Fibroblast of upper back skin (primary cell): ENCODE data around the gene KRTAP20-1.
A peak's percentile ranks its signal among the peaks of the same experiment; 100 is the strongest.

ENCODE experiments used
- DNase-seq: peaks from one replicate; pipeline ENCODE4 v3.0.0-alpha.2; 2013

KRTAP20-1 gene

GRCh38 chr21:30616125-30616524 lies at the start of gene KRTAP20-1:
Gene KRTAP20-1 (plus strand): TSS chr21:30616425. CDS start chr21:30616455, 30 bp downstream.
- no peak for DNase-seq

GRCh38 chr21:30567617-30568016 lies 48.6 kb upstream of the KRTAP20-1 start:
- DNase-seq = no peak

GRCh38 chr21:30577766-30578165 lies 38.5 kb upstream of the KRTAP20-1 start:
- no peak for DNase-seq

GRCh38 chr21:30579346-30579745 lies 36.9 kb upstream of the KRTAP20-1 start:
- DNase-seq = no peak

- DNase-seq = no peak
These were observed 36.1 kb upstream of the KRTAP20-1 start for GRCh38 chr21:30580132-30580531.

GRCh38 chr21:30582870-30583269 lies 33.4 kb upstream of the KRTAP20-1 start:
- DNase-seq = no peak

GRCh38 chr21:30590297-30590696 lies 25.9 kb upstream of the KRTAP20-1 start, which contains the start of gene KRTAP22-2:
Gene KRTAP22-2 (minus strand): TSS chr21:30590397.
- no peak for DNase-seq

- no peak for DNase-seq
These were observed 24.1 kb upstream of the KRTAP20-1 start, which contains the start of gene KRTAP6-3 for GRCh38 chr21:30592140-30592539. Gene KRTAP6-3 (plus strand): TSS chr21:30592440. CDS start chr21:30592446, 6 bp downstream.

- no peak for DNase-seq
These were observed 17.4 kb upstream of the KRTAP20-1 start, which contains the start of gene KRTAP6-2 for GRCh38 chr21:30598802-30599201. Gene KRTAP6-2 (minus strand): TSS chr21:30598902. CDS start chr21:30598874, 28 bp downstream.

GRCh38 chr21:30600787-30601186 lies 15.4 kb upstream of the KRTAP20-1 start, which contains the start of gene KRTAP22-1:
Gene KRTAP22-1 (plus strand): TSS chr21:30601087.
- DNase-seq = no peak

GRCh38 chr21:30605968-30606367 lies 10.3 kb upstream of the KRTAP20-1 start:
- DNase-seq = no peak

GRCh38 chr21:30612132-30612531 lies 4.1 kb upstream of the KRTAP20-1 start:
- no peak for DNase-seq

- no peak for DNase-seq
These were observed 2.4 kb upstream of the KRTAP20-1 start, which contains the start of gene KRTAP6-1 for GRCh38 chr21:30613836-30614235. Gene KRTAP6-1 (minus strand): TSS chr21:30613930. CDS start chr21:30613904, 26 bp downstream.

- DNase-seq = no peak
These were observed 1.0 kb upstream of the KRTAP20-1 start for GRCh38 chr21:30615199-30615598.

- DNase-seq = no peak
These were observed 3.9 kb downstream of the KRTAP20-1 start for GRCh38 chr21:30620080-30620479.

GRCh38 chr21:30620522-30620921 lies 4.3 kb downstream of the KRTAP20-1 start, which contains the start of gene KRTAP20-4:
Gene KRTAP20-4 (plus strand): TSS chr21:30620627.
- no peak for DNase-seq

GRCh38 chr21:30623362-30623761 lies 7.1 kb downstream of the KRTAP20-1 start:
- DNase-seq = no peak

GRCh38 chr21:30625449-30626165 lies 9.4 kb downstream of the KRTAP20-1 start:
- DNase-seq = no peak

- no peak for DNase-seq
These were observed 11.9 kb downstream of the KRTAP20-1 start for GRCh38 chr21:30628109-30628508.

- peak; percentile 22 for DNase-seq
These were observed 13.0 kb downstream of the KRTAP20-1 start for GRCh38 chr21:30629200-30629599.

- no peak for DNase-seq
These were observed 18.7 kb downstream of the KRTAP20-1 start, which contains the start of gene KRTAP20-2 for GRCh38 chr21:30634906-30635305. Gene KRTAP20-2 (plus strand): TSS chr21:30635206. CDS start chr21:30635264, 58 bp downstream.

- no peak for DNase-seq
These were observed 22.5 kb downstream of the KRTAP20-1 start for GRCh38 chr21:30638686-30639085.

GRCh38 chr21:30642564-30642963 lies 26.3 kb downstream of the KRTAP20-1 start, which contains the start of gene KRTAP20-3:
Gene KRTAP20-3 (plus strand): TSS chr21:30642864.
- no peak for DNase-seq

- DNase-seq = no peak
These were observed 30.7 kb downstream of the KRTAP20-1 start for GRCh38 chr21:30646904-30647414.
